ENCODE results near the gene HSD17B3.

The HSD17B3 gene

DNA sequence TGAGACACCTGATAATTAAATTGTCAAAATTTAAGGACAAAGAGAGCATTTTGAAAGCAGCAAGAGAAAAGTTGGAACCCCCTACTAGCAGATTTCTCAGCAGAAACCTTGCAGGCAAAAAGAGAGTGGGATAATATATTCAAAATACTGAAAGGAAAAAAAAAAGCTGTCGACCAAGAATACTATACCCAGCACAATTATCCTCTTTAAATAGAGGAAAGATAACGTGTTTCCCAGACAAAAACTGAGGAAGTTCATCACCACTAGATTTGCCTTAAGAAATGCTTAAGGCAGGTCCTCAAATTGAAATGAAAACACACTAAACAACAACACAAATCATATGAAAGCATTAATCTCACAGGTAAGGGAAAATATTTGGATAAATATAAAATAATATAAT lies 27.0 kb downstream of the HSD17B3 start:
- DNase-seq (ENCODE audit: extremely low read depth, low read depth): no peak
- TF ChIP-seq, protein P1, sequence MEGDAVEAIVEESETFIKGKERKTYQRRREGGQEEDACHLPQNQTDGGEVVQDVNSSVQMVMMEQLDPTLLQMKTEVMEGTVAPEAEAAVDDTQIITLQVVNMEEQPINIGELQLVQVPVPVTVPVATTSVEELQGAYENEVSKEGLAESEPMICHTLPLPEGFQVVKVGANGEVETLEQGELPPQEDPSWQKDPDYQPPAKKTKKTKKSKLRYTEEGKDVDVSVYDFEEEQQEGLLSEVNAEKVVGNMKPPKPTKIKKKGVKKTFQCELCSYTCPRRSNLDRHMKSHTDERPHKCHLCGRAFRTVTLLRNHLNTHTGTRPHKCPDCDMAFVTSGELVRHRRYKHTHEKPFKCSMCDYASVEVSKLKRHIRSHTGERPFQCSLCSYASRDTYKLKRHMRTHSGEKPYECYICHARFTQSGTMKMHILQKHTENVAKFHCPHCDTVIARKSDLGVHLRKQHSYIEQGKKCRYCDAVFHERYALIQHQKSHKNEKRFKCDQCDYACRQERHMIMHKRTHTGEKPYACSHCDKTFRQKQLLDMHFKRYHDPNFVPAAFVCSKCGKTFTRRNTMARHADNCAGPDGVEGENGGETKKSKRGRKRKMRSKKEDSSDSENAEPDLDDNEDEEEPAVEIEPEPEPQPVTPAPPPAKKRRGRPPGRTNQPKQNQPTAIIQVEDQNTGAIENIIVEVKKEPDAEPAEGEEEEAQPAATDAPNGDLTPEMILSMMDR (IDR thresholded peaks at IDR 0.05; ENCODE audit: low read depth, low read length): no peak

DNA sequence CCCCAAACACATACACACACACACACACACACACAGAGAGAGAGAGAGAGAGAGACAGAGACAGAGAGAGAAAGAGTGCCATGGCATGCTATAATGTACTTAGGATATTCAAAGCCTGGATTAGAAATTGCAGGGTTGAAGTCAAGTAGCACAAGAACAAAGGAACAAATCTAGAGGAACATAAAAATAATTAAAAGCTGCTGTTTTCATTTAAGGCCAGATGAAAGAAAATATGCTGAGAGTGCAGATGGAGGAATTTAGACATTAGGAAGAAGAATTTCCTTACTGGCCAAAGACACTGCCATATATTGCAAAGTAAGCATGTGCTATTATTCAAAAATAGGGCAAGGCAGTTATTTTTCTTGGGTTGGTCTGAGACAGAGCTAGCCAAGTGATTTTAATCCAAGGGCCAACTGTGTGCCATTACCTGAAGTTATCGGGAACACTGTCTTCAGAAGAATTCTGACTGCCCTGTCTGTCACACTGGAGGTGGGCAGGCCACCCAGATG lies 31.7 kb downstream of the HSD17B3 start:
- TF ChIP-seq, protein P1 (IDR thresholded peaks at IDR 0.05; ENCODE audit: low read depth, low read length): no peak

DNA sequence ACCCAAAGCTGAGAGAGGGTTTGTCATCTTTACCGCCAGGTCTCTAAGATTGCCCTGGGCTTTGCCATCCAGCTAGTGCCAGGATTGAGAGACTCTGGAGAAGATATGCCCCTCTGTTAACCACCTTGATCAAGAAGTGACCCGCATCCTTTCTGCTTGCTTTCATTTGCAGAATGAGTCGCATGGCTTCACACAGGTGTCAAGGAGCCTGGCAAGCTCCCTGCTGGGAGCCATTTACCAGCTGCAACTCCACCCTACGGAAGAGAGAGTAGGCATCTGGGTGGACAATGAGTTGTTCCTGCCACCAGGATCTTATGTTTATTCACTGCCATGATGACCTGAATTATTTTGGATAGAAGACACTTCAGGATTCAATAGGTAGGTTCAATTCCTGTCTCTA lies 43.0 kb downstream of the HSD17B3 start:
- no peak for DNase-seq (ENCODE audit: extremely low read depth, low read depth)
- TF ChIP-seq, protein P1 (IDR thresholded peaks at IDR 0.05; ENCODE audit: low read depth, low read length): no peak

More for the DNA sequence above, 31.7 kb downstream of the HSD17B3 start:
- no peak for DNase-seq (ENCODE audit: extremely low read depth, low read depth)

DNA sequence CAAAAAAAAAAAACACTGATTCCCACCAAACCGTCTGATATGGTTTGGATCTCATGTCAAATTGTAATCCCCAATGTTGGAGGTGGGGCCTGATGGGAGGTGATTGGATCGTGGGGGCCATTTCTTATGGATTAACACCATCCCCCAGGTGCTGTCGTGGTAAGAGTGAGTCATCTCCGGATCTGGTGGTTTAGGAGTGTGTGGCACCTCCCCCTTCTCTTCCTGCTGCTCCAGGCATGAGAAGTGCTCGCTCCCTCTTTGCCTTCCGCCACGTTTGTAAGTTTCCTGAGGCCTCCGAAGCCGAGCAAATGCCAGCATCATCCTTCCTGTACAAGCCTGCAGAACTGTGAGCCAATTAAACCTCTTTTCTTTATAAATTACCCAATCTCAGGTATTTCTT lies 45.2 kb downstream of the HSD17B3 start:
- TF ChIP-seq, protein P1 (IDR thresholded peaks at IDR 0.05; ENCODE audit: low read depth, low read length): no peak
- no peak for DNase-seq (ENCODE audit: extremely low read depth, low read depth)

DNA sequence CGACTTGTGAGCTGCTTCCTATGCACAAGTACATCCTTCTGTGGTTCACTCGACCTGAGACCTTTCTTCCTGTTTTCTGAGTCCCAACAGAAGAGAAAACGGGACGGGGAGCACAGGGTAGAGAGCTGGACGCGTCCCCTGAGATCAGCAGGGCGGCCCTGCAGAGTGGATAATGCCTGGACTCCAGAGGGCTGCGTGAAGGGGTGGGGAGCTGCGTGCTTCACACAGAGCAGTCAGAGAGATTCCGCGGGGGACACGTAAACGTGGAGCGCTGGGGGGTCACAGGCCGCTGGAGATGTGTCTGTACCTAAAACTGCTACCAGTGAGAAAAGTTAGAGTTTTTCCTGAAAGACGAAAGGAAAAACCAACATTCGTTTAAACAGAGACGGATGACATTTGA lies 46.3 kb downstream of the HSD17B3 start:
- DNase-seq (ENCODE audit: extremely low read depth, low read depth): no peak
- TF ChIP-seq, protein P1 (IDR thresholded peaks at IDR 0.05; ENCODE audit: low read depth, low read length): no peak

DNA sequence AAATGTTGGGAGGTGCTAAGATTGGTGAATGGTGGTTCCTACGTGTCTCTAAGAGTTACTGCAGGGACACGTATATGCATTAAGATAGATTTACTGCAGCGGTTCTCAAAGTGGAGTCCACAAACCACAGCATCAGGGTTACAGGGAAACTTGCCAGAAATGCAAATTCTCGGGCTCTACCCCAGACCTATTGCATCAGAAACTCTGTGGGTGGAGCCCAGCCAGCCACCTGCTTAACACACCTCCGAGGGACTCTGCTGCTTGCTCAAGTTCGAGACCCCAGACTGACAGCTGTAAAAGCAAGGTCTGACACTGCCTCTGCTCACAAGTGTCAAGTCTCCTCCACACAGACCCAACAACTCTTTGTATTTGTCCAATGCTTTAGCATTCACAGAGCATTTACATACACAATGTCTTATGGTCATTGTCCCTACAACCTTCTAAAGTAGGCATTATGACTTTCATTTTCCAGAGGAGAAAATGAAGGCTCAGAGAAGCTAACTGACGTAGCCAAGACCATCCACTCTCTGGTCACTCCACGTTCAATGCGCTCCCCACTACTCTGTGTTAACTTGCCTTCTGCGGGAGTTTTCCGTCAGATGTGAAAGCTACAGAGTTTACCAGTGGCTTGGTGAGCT lies 48.8 kb downstream of the HSD17B3 start:
- no peak for DNase-seq (ENCODE audit: extremely low read depth, low read depth)
- TF ChIP-seq, protein P1 (IDR thresholded peaks at IDR 0.05; ENCODE audit: low read depth, low read length): no peak

DNA sequence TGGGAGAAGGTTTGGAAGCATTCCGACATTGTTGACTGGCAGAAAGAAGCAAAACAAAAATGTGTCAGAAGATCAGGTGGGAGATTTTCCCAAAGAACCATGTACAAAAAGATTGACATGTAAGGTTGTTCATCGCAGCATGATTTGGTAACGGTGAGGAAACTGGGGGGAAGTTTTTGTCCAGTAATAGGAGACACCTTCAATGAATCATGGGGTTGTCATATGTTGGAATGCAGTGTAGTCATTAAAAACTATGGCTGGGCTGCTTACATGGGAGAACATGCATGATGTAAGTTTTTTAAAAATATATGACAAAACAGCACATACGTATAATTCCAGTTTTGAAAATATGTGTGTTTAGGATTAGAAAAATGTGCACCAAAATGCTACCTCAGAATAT lies 50.5 kb downstream of the HSD17B3 start:
- DNase-seq (ENCODE audit: extremely low read depth, low read depth): no peak
- TF ChIP-seq, protein P1 (IDR thresholded peaks at IDR 0.05; ENCODE audit: low read depth, low read length): no peak
